Pancreas (tissue), 10 donors: ENCODE measurements around the gene DGKI. TPM values are rescaled to one million over a fixed set of nuclear protein-coding genes. Genes with fewer than 3 reads are reported as not detected.

ENCODE experiments used
- ATAC-seq, 4 donors: fragments of 200-7000 bp; cut with Tn5 transposase; one replicate each; pipeline versions ENCODE4 v1.8.0 to v1.9.1; 2020; ENCODE audit warnings: mild to moderate bottlenecking in 4 of 4, moderate library complexity in 4 of 4
- DNase-seq, 6 donors: peaks; one replicate each; pipeline ENCODE4 v3.0.0-alpha.2; 2020
- FAIRE-seq: peaks from 2 replicates; lab custom pipeline; 2012; peaks lifted over from hg19 to GRCh38; lab: Jason Lieb, UNC
- H3K27ac ChIP-seq, 4 donors: fragments of 200-600 bp; sonication (generic); 1 replicate in 3 of 4; 2 replicates in 1 of 4; pipeline versions ENCODE4 v1.5.0 to v1.8.0; 2020
- H3K27me3 ChIP-seq, 4 donors: fragments of 200-600 bp; one replicate each; pipeline ENCODE4 v1.8.0; 2021
- H3K36me3 ChIP-seq, 3 donors: fragments of 200-600 bp; sonication (generic) in 1 of 3; one replicate each; pipeline versions ENCODE4 v1.5.0 to v1.8.0; 2020 to 2021
- H3K4me1 ChIP-seq, 3 donors: fragments of 200-600 bp; one replicate each; pipeline ENCODE4 v1.8.0; 2021
- H3K4me3 ChIP-seq, 4 donors: fragments of 200-600 bp; sonication (generic) in 2 of 4; one replicate each; pipeline versions ENCODE4 v1.5.0 to v1.8.0; 2020 to 2021
- H3K9me3 ChIP-seq, 4 donors: fragments of 200-600 bp; one replicate each; pipeline ENCODE4 v1.8.0; 2021
- WGBS, 2 donors: extraction: QIAGEN DNeasy Blood & Tissue Kit; methylation state at CpG; one replicate each; pipeline ENCODE4 v1.1.7; 2013; 5-methylcytosine and 5-hydroxymethylcytosine counted together
- intact Hi-C, 3 donors: fragments of 100-400 bp; cut with DNase I; formaldehyde crosslinking; loops; one replicate each; pipeline versions ENCODE4 v1.11.1 to v1.14.2; 2022
- polyA plus RNA-seq, 2 donors: library from polyadenylated mRNA; stranded (reverse); fragments of 200-250 nt; gene quantifications; one replicate each; pipeline ENCODE4 v1.2.3, GENCODE V29; 2013
- total RNA-seq, 6 donors: library from RNA; stranded (reverse); fragmentation: NEBNext Ultra II Directional in 4 of 6; extraction: Animal tissue kit (Norgen Biotek cat#: 25700) in 4 of 6; gene quantifications; one replicate each; pipeline versions ENCODE4 v1.2.1 to v1.2.4, GENCODE V29; 2021 to 2023
- TF ChIP-seq, protein P1 (sequence below), 4 donors: fragments of 200-600 bp; sonication (generic) in 3 of 4; IDR thresholded peaks; one replicate each; pipeline versions ENCODE4 v1.5.0 to v1.8.0; 2021; ENCODE audit warnings: antibody characterized with exemption in 4 of 4
- donor health status: healthy with polysubstance abuse.
- donor health status: DM: no; HTN: no; CAD: no; lungs with moderate emphysema.
- donor health status: DM: no; HTN: no; CAD: no.
- donor health status: control.
- donor health status: control.
- donor health status: Bipolar disorder and iron deficiency.
- donor health status: DM: yes; HTN: yes; CAD: no.
- donor health status: DM: no; HTN: no; CAD: no.
- donor health status: DM: no; HTN: no; CAD: no.
- donor health status: DM: yes; HTN: yes; CAD: no.

DGKI gene
- total and polyA plus RNA-seq, 8 donors = 0.04 to 0.81 (median 0.15) TPM

DNA sequence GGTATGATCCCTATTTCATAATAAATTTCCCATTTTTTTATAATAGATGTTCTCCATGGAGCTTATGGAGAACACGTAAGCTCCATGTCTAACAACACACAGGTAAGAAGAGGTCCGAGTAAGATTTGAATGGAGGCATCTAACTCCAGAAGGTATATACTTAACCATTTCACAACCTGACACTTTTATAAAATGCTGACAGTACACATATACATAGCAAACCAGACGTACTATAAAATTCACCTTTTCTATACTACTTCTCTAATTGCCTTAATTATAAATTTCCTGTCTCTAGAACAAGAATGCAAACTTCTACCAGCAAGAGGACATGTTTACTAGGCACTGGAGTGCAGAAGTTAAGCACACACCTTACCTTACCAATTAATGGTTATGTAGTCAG is 151.3 kb downstream of the DGKI start:
- no peak for ATAC-seq
- no peaks in the 10 kb centered on the region for H3K4me1 ChIP-seq
- WGBS, 2 donors = 55 to 58% methylated on average over 3 of the region's 3 CpGs
- TF ChIP-seq, protein P1, sequence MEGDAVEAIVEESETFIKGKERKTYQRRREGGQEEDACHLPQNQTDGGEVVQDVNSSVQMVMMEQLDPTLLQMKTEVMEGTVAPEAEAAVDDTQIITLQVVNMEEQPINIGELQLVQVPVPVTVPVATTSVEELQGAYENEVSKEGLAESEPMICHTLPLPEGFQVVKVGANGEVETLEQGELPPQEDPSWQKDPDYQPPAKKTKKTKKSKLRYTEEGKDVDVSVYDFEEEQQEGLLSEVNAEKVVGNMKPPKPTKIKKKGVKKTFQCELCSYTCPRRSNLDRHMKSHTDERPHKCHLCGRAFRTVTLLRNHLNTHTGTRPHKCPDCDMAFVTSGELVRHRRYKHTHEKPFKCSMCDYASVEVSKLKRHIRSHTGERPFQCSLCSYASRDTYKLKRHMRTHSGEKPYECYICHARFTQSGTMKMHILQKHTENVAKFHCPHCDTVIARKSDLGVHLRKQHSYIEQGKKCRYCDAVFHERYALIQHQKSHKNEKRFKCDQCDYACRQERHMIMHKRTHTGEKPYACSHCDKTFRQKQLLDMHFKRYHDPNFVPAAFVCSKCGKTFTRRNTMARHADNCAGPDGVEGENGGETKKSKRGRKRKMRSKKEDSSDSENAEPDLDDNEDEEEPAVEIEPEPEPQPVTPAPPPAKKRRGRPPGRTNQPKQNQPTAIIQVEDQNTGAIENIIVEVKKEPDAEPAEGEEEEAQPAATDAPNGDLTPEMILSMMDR (IDR thresholded peaks at IDR 0.05) = no peak
- no peaks in the 10 kb centered on the region for H3K9me3 ChIP-seq
- no peak overlapping the region for H3K27ac ChIP-seq
- H3K4me3 ChIP-seq = no peak overlapping the region
- DNase-seq = no peak
- H3K36me3 ChIP-seq = no peaks in the 10 kb centered on the region
- FAIRE-seq = no peak
- H3K27me3 ChIP-seq = no peaks in the 10 kb centered on the region
- intact Hi-C loops = no loop called here

DNA sequence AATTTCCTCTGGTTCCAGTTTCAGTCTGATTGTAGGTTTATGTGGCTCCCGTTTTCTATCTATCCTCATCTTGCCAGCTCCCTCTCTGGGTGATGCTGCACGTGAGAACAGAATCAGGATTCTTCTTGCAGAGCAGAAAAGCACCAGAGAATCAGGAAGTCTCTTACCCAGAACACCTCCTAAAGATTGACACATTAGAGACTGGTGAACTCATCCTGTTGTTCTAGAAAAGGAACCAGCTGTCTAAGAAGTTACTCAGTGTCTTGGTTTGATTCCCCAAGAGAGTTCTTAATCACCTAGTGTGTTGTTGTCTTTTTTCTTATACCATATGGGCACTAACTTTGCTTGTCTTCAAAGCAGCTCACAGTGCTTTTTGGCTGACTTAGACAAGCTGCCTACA is 152.4 kb downstream of the DGKI start:
- Histone ChIP-seq H3K4me3 (no peak overlapping the region), H3K27me3 (no peaks in the 10 kb centered on the region), H3K36me3 (no peaks in the 10 kb centered on the region), H3K9me3 (no peaks in the 10 kb centered on the region), H3K4me1 (no peaks in the 10 kb centered on the region), H3K27ac (no peak overlapping the region)
- intact Hi-C loops = no loop called here
- WGBS, 2 donors = 55 to 56% methylated on average over 2 of the region's 2 CpGs
- ATAC-seq = no peak
- TF ChIP-seq, protein P1 (IDR thresholded peaks at IDR 0.05) = no peak
- FAIRE-seq = no peak
- no peak for DNase-seq

DNA sequence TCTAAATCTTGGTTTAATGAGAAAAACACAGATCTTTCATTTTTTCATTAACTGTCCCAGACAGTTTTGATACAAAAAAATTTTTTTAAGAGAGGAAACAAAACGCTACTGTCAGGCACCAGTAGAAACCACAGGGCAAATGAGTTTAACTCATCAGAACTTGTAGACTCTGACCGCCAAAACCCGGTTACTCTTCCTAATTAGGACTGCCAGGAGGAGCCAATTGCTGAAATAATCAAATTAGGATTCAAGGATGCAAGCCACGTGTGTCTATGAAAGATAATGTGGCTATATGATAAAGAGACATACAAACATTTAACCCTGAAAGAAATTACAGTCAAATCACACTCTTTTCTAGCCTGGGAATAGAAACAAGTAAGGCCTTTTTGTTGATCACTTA is 154.4 kb downstream of the DGKI start:
- Histone ChIP-seq H3K36me3 (no peaks in the 10 kb centered on the region), H3K27me3 (no peaks in the 10 kb centered on the region), H3K4me1 (no peaks in the 10 kb centered on the region), H3K4me3 (no peak overlapping the region), H3K9me3 (no peaks in the 10 kb centered on the region), H3K27ac (no peak overlapping the region)
- intact Hi-C loops = no loop called here
- ATAC-seq = no peak
- DNase-seq = no peak
- no peak for FAIRE-seq
- TF ChIP-seq, protein P1 (IDR thresholded peaks at IDR 0.05) = no peak
- WGBS, 2 donors = 71 to 78% methylated on average over 4 of the region's 4 CpGs

DNA sequence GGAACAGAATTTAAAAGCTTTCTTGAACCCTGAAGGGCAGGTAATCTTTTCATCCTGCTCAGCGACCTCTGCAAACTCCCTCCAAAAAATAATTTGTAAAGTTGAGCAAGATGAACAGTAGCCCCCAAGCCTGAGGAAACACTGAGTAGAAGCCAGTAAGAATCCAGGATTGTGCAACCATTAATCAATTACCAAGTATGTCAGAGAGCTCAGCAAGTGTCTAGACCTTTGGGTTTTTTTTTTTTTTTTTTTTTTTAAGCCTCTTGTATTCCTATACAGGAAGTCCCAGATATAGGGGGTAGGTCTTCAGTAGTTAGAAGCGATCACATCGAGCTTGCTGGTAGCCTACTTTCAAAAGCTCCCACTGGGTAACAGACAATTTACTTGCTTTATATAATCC is 155.2 kb downstream of the DGKI start:
- Histone ChIP-seq H3K9me3 (no peaks in the 10 kb centered on the region), H3K4me3 (no peak overlapping the region), H3K27me3 (no peaks in the 10 kb centered on the region), H3K4me1 (no peaks in the 10 kb centered on the region), H3K27ac (no peak overlapping the region), H3K36me3 (no peaks in the 10 kb centered on the region)
- TF ChIP-seq, protein P1 (IDR thresholded peaks at IDR 0.05) = no peak
- intact Hi-C loops = no loop called here
- ATAC-seq (no peak), FAIRE-seq (no peak), DNase-seq (no peak)
- 82 to 87% methylated on average over 3 of the region's 3 CpGs for WGBS, 2 donors

DNA sequence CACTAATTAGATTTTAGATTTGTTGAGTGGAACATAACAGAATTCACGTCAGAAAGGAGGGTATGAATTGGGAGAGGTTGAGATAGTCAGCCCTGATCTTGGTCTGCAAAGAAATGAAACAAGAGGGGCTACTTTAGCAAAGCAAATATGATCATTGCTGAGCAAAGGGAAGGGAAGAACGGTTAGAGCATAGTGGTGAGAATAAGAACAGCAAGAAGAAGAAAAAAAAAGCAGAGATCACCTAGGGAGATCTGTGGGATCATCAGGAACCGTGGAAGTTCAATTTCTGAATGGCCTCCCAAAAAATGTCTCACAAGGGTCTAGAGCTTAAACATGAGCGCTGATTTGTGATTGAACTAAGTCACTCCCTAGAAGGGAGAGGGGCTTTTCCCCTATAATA is 156.1 kb downstream of the DGKI start:
- FAIRE-seq (no peak), ATAC-seq (no peak), DNase-seq (no peak)
- TF ChIP-seq, protein P1 (IDR thresholded peaks at IDR 0.05) = no peak
- H3K27me3 ChIP-seq = no peaks in the 10 kb centered on the region
- intact Hi-C loops = no loop called here
- no peaks in the 10 kb centered on the region for H3K4me1 ChIP-seq
- no peaks in the 10 kb centered on the region for H3K36me3 ChIP-seq
- no peak overlapping the region for H3K27ac ChIP-seq
- 72% methylated on average over 4 of the region's 4 CpGs for WGBS, 2 donors
- no peaks in the 10 kb centered on the region for H3K9me3 ChIP-seq
- no peak overlapping the region for H3K4me3 ChIP-seq
